ENCODE results near the gene SV2A.

The SV2A gene

GRCh38 chr1:149914545-149914944 is 3.1 kb downstream of the SV2A start:
- no peak for TF ChIP-seq CTCF (IDR thresholded peaks at IDR 0.05; ENCODE audit: low read depth, low read length)
- DNase-seq (ENCODE audit: low read depth in 2 of 2) = no peak
- H3K4me3 ChIP-seq (replicated peaks in 1 of 2; ENCODE audit: low read depth in 2 of 2, low read length in 2 of 2) = no peak overlapping the region

GRCh38 chr1:149906570-149907075 is 11.0 kb downstream of the SV2A start:
- DNase-seq (ENCODE audit: low read depth in 2 of 2) = no peak
- no peak overlapping the region for H3K4me3 ChIP-seq (replicated peaks in 1 of 2; ENCODE audit: low read depth in 2 of 2, low read length in 2 of 2)
- TF ChIP-seq CTCF (IDR thresholded peaks at IDR 0.05; ENCODE audit: low read depth, low read length) = no peak

GRCh38 chr1:149903836-149904491 is 13.7 kb downstream of the SV2A start:
- no peak overlapping the region for H3K4me3 ChIP-seq (replicated peaks in 1 of 2; ENCODE audit: low read depth in 2 of 2, low read length in 2 of 2)
- no peak for TF ChIP-seq CTCF (IDR thresholded peaks at IDR 0.05; ENCODE audit: low read depth, low read length)
- no peak for DNase-seq (ENCODE audit: low read depth in 2 of 2)

- DNase-seq (ENCODE audit: low read depth in 2 of 2) = peak; percentile 91 to 93
- TF ChIP-seq CTCF (IDR thresholded peaks at IDR 0.05; ENCODE audit: low read depth, low read length) = no peak
Measured at GRCh38 chr1:149899460-149900284, 18.0 kb downstream of the SV2A start, which contains the start of gene BOLA1. Gene BOLA1, plus strand, starts transcription at chr1:149899568. Its CDS starts 492 bp downstream, at chr1:149900060.

GRCh38 chr1:149896575-149896974 is 21.1 kb downstream of the SV2A start:
- no peak for DNase-seq (ENCODE audit: low read depth in 2 of 2)
- no peak overlapping the region for H3K4me3 ChIP-seq (replicated peaks in 1 of 2; ENCODE audit: low read depth in 2 of 2, low read length in 2 of 2)
- TF ChIP-seq CTCF (IDR thresholded peaks at IDR 0.05; ENCODE audit: low read depth, low read length) = no peak

More at GRCh38 chr1:149899460-149900284, 18.0 kb downstream of the SV2A start, which contains the start of gene BOLA1:
- H3K4me3 ChIP-seq (replicated peaks in 1 of 2; ENCODE audit: low read depth in 2 of 2, low read length in 2 of 2) = peak within 1 kb of the TSS; percentile 56

- DNase-seq (ENCODE audit: low read depth in 2 of 2) = peak; percentile 66 to 71
- H3K4me3 ChIP-seq (replicated peaks in 1 of 2; ENCODE audit: low read depth in 2 of 2, low read length in 2 of 2) = peak overlapping the region; percentile 55 to 71
- TF ChIP-seq CTCF (IDR thresholded peaks at IDR 0.05; ENCODE audit: low read depth, low read length) = no peak
Measured at GRCh38 chr1:149888999-149889289, 28.7 kb downstream of the SV2A start.
